Measurements from ENCODE around the gene INAFM2. TPM values are rescaled to one million over a fixed set of nuclear protein-coding genes. Genes with fewer than 3 reads are reported as not detected.

Gene INAFM2
- total and polyA plus RNA-seq, 9 donors = 7.4 to 50.6 (median 30.6) TPM

DNA sequence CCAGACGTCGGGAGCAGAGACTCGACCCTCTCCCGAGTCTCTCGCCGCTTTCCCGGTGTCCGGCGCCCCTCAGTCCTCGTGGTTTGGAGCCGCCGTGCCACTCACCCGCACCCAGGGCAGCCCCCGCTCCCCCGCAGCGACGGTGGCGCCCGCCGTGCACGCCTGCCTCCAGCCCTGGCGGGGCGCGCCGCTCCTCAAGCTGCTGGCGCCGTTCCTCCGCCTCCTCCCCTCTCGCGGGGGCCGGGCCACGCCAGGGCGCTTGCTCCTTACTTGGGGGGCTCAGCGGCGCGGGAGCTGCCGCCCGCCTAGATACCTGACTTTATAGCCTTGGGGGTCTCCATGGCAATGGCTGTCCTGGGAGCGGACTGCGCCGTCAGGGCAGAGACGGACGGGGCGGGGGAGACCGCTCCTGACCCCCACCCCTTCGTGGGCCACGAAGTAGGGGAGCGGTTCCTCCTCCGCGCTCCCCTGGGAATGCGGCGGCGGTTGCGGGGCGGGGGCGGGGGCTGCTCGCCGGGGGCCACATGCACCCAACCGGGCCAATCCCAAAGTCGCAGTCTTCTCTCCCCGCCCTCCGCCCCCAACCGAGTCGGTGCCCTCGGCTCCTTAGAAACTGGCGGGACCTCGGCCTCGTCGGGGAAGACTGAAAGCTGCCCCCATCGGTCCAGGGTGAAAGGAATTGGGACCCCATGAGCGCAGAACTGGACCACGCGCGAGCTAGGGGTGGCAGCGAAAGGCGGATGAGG is 40.5 kb upstream of the INAFM2 start, which contains the start of gene ANKRD63:
ANKRD63 (minus strand) TSS at position 196 of the 746 bp plus-strand sequence. CDS start 478 bp downstream, outside the sequence.
- DNase-seq = no peak
- Histone ChIP-seq H3K4me3 (peak within 1 kb of the TSS; percentile 27), H3K9me3 (no peaks in the 10 kb centered on the region), H3K27ac (no peak within 1 kb of the TSS), H3K36me3 (no peaks in the 10 kb centered on the region), H3K27me3 (peaks cover 9% of the 10 kb centered on the region), H3K4me1 (ENCODE audit: insufficient read depth) (peaks cover 9% of the 10 kb centered on the region)
- intact Hi-C loops (cut with DNase I) = loop anchor here in 3 of 4 donors (5.0 to 10.0 kb wide), 3 partner anchors 82 to 139 kb away; no protein-coding TSS in a partner anchor
- 2 to 4% (median 2%) methylated on average over 52 to 76 of the region's 76 CpGs for WGBS, 3 donors
- TF ChIP-seq POLR2A (IDR thresholded peaks at IDR 0.05) (no peak), EP300 (IDR thresholded peaks at IDR 0.05) (no peak)
- TF ChIP-seq, protein P1, sequence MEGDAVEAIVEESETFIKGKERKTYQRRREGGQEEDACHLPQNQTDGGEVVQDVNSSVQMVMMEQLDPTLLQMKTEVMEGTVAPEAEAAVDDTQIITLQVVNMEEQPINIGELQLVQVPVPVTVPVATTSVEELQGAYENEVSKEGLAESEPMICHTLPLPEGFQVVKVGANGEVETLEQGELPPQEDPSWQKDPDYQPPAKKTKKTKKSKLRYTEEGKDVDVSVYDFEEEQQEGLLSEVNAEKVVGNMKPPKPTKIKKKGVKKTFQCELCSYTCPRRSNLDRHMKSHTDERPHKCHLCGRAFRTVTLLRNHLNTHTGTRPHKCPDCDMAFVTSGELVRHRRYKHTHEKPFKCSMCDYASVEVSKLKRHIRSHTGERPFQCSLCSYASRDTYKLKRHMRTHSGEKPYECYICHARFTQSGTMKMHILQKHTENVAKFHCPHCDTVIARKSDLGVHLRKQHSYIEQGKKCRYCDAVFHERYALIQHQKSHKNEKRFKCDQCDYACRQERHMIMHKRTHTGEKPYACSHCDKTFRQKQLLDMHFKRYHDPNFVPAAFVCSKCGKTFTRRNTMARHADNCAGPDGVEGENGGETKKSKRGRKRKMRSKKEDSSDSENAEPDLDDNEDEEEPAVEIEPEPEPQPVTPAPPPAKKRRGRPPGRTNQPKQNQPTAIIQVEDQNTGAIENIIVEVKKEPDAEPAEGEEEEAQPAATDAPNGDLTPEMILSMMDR (IDR thresholded peaks at IDR 0.05) = no peak

DNA sequence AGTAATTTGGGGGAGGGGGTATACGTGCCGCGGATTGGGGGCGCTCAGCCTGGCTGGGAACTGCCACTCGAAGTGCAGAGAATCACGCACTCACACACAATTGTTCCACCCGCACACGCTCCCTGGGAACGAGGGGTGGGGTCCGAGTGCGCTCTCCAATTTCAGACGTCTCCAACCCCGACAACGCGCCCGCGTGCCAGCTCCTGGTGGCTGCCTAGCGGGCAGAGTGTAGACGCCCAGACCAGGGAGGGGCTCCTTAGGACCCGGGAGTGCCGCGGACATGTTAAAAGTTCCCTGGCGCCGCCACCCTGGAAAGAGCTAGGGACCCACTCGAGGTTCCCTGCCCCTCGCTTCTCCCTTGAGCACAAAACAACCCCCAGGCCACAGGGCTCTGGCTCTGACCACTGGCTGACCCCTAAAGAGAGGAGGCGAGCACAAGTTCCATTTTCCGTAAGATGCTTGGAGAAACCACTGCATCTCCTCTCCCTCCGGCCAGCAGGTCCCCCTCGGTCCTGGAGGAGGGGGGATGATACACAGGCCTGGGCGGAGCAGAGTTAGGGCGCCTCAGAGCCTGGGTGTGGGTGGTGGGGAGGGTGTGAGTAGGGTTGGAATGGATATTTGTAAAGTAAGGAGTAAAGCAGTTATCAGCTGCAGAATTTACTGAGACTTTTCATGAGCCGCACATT is 39.7 kb upstream of the INAFM2 start:
- Histone ChIP-seq H3K4me1 (ENCODE audit: insufficient read depth) (peaks cover 9% of the 10 kb centered on the region), H3K4me3 (no peak overlapping the region), H3K27ac (no peak overlapping the region), H3K9me3 (no peaks in the 10 kb centered on the region), H3K27me3 (peaks cover 9% of the 10 kb centered on the region), H3K36me3 (no peaks in the 10 kb centered on the region)
- WGBS, 3 donors = 26 to 35% (median 30%) methylated on average over 31 to 33 of the region's 33 CpGs
- intact Hi-C loops (cut with DNase I) = loop anchor here in 3 of 4 donors (5.0 to 10.0 kb wide), 3 partner anchors 81 to 139 kb away; no protein-coding TSS in a partner anchor
- DNase-seq = no peak
- TF ChIP-seq, protein P1 (IDR thresholded peaks at IDR 0.05) = no peak
- no peak for TF ChIP-seq POLR2A (IDR thresholded peaks at IDR 0.05)
- TF ChIP-seq EP300 (IDR thresholded peaks at IDR 0.05) = no peak

DNA sequence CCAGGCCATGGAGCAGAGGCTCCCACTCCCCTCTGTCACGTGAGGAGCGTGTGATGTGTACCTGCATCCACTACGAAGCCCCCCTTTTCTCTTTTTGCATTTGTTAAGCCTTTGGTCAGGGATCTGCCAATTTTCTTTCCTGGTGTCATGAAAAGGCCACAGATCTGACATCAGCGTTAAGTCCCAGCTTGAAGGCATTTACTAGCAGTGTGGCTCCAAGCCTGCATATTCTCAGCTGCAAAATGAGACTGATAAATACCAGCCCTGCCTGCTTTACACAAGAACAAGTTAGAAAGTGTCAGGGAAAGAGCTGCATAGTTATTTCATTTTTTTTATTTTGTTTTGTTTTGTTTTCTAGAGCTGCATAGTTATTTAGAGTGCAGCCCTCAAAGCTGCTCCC is 38.3 kb upstream of the INAFM2 start:
- TF ChIP-seq POLR2A (IDR thresholded peaks at IDR 0.05) = no peak
- TF ChIP-seq, protein P1 (IDR thresholded peaks at IDR 0.05) = no peak
- TF ChIP-seq EP300 (IDR thresholded peaks at IDR 0.05) = no peak
- Histone ChIP-seq H3K4me1 (ENCODE audit: insufficient read depth) (peaks cover 5% of the 10 kb centered on the region), H3K27me3 (peaks cover 9% of the 10 kb centered on the region), H3K27ac (no peak overlapping the region), H3K36me3 (no peaks in the 10 kb centered on the region), H3K4me3 (no peak overlapping the region), H3K9me3 (no peaks in the 10 kb centered on the region)
- WGBS, 3 donors = 75 to 84% (median 78%) methylated on average over 4 of the region's 4 CpGs
- no peak for DNase-seq
- intact Hi-C loops (cut with DNase I) = loop anchor here in 1 of 4 donors (10.0 kb wide), 1 partner anchor 80 kb away; no protein-coding TSS in a partner anchor

DNA sequence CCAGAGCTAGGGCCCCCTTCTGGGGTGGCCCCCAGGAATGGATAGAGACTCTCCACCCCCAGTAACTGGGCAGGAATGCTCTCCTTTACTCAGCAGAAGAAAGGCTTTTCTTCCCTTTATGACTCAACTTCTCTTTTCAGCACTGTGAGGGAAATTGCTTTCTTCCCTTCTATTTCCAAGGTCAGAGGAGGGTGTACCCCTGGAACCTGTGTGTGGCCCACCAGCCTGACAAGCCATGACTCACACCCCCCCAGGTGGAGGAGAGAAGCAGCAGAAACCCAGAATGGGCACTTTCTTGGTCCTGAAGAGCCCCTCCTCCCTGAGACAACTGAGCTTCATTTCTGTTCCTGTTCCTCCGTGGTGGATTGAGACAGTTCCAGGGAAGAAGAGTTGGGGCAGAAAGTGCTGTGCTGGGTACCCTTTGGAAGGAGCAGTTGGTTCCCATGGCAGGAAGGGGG is 37.9 kb upstream of the INAFM2 start:
- intact Hi-C loops (cut with DNase I) = loop anchor here in 1 of 4 donors (10.0 kb wide), 1 partner anchor 79 kb away; no protein-coding TSS in a partner anchor
- DNase-seq = no peak

More for the DNA sequence above, 37.9 kb upstream of the INAFM2 start:
- Histone ChIP-seq H3K27me3 (peaks cover 9% of the 10 kb centered on the region), H3K4me3 (no peak overlapping the region), H3K9me3 (no peaks in the 10 kb centered on the region), H3K4me1 (ENCODE audit: insufficient read depth) (peaks cover 5% of the 10 kb centered on the region), H3K27ac (no peak overlapping the region), H3K36me3 (no peaks in the 10 kb centered on the region)
- TF ChIP-seq EP300 (IDR thresholded peaks at IDR 0.05) (no peak), POLR2A (IDR thresholded peaks at IDR 0.05) (no peak)
- TF ChIP-seq, protein P1 (IDR thresholded peaks at IDR 0.05) = no peak
- WGBS, 3 donors = 25 to 58% (median 33%) methylated on average over 1 of the region's 1 CpG

Measured in ovary (tissue), 9 donors.